Renal cortical epithelial cell (primary cell): Measurements from ENCODE around the gene CLCNKA. TPM values are rescaled to one million over a fixed set of nuclear protein-coding genes. Genes with fewer than 3 reads are reported as not detected.
A peak's percentile ranks its signal among the peaks of the same experiment; 100 is the strongest.

Experiments
- DNase-seq: peaks from one replicate; pipeline ENCODE4 v3.0.0-alpha.2; 2011; ENCODE audit warnings: low read depth
- total RNA-seq: library from RNA; depleted of rRNA; stranded (reverse); fragments of >200 nt; gene quantifications from 2 replicates; pipeline ENCODE4 v1.2.3, GENCODE V29; 2014

Gene CLCNKA
- total RNA-seq, 1 donor from 2014 or later, result 0.20 TPM

- DNase-seq, result no peak
Measured at GRCh38 chr1:16063226-16063829, 41.5 kb downstream of the CLCNKA start.

DNA sequence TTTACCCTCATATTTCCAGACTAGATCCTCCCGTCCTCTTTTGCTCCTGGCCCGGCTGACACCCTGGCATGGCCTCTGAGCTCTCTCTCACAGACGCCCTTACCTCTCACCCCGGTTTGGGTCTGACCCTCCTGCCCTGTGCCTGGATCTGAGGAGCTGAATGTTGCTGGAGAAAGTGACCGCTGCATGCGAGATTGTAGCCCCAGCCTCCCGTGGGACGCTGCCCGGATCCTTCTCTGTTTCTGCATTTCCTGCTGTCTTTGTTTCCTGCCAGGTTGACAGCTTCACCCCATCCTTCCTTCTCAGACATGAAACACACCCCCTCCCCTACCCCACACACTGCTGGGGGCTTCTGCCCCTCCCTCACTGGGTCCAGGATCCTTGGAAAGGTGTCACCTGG lies 42.1 kb downstream of the CLCNKA start:
- no peak for DNase-seq

- no peak for DNase-seq
Measured at GRCh38 chr1:16064536-16065268, 42.9 kb downstream of the CLCNKA start.

DNA sequence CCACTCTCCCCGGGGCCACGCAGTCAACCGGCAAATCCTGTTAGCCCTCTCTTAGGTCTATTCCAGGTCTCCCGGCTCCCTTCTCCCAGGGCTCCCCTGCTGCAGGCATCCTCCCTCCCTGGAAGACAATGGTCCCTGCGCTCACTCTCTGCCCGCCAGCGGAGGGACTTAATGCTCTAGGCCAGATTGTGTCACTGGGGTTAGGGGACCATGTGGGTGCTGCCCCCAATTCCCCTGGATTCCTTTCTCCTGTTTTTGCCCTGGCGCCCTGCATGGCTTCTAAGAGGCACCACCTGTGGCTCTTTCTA lies 43.4 kb downstream of the CLCNKA start:
- DNase-seq, result no peak

- DNase-seq, result no peak
Measured at GRCh38 chr1:16066245-16066644, 44.4 kb downstream of the CLCNKA start.

- DNase-seq, result peak; percentile 85
Measured at GRCh38 chr1:16067127-16067768, 45.4 kb downstream of the CLCNKA start.

GRCh38 chr1:16067933-16068332 lies 46.1 kb downstream of the CLCNKA start:
- DNase-seq, result no peak

GRCh38 chr1:16068356-16069270 lies 46.8 kb downstream of the CLCNKA start:
- DNase-seq, result peak; percentile 56

GRCh38 chr1:16070640-16071355 lies 49.0 kb downstream of the CLCNKA start:
- DNase-seq, result no peak

DNA sequence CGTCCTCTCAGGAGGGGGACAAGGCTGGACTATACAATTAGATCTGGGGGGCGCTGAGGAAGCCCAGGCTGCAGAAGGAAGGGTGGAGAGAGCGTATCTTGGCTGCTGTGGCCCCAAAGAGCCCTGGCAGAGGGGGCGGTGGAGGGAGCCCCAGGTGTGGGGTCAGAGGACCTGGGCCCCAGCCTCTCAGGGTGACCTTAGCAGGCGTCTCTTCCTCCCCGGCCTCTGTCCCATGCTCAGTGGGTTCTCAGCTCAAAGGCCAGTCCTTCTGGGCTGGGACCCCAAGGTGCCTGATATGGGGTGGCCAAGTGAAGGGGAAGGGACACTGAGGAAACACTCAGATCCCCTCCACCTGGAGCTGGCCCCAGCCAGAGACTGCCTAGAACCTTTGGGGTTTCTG lies 49.8 kb downstream of the CLCNKA start:
- no peak for DNase-seq

- DNase-seq, result no peak
Measured at GRCh38 chr1:16072095-16072494, 50.3 kb downstream of the CLCNKA start.

DNA sequence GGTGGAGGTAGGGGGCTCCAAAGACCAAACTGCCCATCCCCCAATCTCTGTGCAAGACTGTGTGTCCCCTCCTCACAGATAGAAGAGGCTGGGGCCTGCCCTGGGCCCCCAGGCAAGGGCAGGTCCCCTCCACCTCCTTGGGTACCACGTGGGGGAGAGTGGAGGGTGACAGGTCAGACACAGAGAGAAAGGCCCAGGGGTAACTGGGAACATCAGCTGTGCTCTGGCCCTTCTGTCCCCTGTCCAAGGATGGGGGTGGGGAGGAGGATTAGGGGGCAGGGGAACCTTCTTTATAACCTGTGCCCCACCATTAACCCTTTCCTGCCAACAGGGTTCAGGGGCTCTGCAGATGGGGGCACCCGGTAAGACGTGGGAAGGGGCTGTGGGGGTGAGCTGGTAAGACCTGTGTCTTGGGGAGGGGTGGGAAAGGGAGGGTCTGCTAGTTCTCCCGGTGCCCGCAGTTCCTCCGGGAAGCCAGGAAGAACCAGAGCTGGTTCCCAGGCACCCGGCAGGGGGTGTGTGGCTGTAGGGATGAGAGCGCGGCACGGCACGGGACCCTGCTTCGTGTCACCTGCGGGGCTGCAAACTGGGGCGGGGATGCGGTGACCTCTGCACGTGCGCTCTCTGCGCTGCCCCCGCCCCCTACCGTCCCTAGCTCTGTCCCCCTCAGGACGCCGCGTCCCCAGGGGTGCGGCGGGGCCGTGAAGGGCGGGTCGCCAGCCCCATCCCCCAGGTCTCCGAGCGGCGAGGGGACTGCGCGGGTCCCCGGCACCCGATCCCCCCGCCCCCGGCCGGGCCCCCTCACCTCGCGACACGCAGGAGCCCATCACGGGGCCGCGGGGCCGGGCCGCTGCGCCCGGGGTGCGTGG lies 51.0 kb downstream of the CLCNKA start:
- DNase-seq, result no peak

DNA sequence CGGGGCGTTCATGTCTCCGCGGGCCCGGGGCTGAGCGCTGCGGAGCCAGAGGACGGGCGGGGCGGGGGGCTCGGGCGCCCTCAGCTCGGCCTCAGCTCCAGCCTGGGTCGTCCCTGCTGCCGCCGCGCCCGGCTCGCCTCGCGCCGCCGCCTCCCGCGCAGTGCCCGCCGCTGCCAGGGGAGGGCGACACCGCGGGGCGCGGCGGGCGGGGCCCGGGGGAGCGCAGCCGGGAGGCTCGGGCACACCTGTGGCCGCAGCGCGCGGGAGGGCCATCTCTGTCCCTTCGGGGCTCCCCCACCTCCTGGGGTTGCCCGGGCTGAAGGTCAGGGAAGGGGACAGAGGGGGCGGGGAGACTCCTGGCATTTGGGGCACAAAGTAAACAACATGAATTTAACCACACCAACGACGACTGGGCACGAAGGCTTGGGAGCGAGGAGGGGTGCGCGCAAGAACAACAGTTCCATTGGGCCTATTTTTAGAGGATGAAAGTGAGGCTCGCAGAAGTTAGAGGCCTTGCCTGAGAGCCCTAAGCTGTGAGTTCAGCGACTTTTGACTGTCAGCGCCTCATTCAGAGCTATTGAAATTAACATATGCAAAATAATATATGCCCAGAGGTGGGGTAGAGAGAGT lies 51.8 kb downstream of the CLCNKA start, which contains the start of gene FAM131C:
FAM131C (minus strand) TSS at position 162 of the 630 bp plus-strand sequence. CDS start 209 bp downstream, outside the sequence.
- DNase-seq, result no peak

GRCh38 chr1:16074217-16074616 lies 52.4 kb downstream of the CLCNKA start:
- no peak for DNase-seq

DNA sequence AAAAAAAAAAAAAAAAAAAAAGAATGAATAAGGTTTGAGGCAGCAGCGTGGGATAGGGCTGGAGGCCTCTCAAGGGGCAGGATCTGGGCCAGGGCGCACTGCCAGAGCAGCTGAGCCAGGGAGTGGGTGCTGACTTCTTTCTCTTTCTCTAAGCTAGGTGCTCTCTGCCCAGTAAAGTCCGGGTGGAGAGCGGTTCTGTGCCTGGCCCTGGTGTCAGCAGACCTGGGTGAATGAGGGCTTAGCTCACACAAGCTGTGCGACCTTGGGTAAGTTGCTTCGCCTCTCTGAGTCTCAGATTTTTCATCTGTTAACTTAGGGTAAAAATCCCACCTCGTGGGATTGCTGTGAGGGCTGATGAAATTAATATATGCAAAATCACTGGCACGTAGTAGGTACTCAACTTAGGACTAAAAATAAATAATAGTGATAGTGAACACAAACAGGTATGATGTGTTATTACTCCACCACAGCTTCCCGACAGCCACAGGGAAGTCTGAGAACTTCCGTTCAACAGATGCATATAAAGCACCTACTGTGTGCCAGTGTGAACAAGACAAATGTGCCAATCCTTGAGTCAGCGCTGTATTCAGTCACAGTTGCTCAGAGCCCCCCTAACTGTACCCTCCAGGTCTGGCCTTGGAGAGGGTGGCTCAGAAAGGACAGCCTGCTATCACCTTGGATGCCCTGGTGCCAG lies 53.6 kb downstream of the CLCNKA start:
- peak; percentile 57 for DNase-seq

DNA sequence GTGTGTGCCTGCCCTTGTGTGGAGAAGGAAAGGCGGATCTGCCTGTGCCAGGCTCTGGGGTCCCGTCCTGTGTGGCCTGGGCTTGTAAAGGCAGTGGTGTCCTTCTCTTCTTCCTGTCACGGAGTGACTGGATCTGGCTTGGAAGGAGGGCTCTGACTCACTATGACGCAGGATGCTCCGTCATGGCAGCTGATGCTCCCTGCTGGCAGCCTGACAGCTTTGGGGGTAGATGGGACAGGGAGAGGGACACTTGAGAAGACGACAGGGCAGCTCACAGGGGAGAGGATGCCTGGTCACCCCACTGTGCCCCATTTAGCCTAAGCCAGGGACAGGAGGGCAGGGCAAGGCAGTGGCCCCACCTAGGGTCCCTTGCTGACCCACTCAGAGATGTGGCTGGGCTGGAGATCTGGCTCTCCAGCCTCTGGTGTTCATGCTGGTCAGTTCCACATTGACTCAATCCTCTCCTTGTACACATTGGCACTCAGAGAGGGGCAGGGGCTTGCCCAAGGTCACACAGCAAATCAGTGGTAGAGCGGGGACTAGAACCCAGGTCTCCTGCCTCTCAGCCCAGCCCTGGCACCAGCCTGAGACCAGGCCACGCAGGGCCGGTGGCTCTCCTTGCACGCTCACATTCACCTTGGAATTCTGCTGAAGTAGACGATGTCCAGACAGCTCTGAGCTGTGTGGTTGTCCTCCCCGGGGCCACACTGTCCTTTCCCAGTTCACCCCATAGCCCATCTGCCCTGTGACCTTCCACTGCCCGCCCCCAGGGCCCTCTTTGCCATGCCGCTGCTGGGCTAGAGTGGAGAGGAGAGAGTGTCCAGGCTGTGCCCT lies 54.4 kb downstream of the CLCNKA start:
- DNase-seq, result peak; percentile 85

DNA sequence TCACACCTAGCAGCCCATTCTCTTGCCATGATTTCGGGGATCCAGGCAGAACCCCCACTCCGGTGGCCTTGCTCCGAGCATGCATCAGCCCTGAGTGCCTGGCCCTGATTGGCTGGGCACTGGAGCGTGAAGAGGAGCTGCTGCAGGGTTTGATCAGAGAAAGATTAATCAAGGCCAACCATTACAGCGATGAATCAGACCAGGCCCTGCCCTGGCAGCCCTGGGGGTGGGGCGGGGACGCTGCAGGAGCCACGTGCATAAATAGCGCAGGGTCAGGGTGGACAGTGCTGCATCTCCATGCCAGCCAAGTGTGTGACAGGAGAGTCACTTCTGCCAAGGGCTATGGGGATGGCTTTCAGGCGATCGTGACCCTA lies 55.0 kb downstream of the CLCNKA start:
- peak; percentile 88 for DNase-seq
